Neutrophil (primary cell): ENCODE data around the gene TNK2.

Experiments
- H3K27ac ChIP-seq: fragments of 200-600 bp; sonication (generic); 2 replicates; pipeline ENCODE4 v1.5.1; 2016; ENCODE audit warnings: mild to moderate bottlenecking, moderate library complexity
- H3K27me3 ChIP-seq: fragments of 200-600 bp; sonication (generic); 2 replicates; pipeline ENCODE4 v1.6.0; 2016; ENCODE audit warnings: mild to moderate bottlenecking
- H3K36me3 ChIP-seq: fragments of 200-600 bp; sonication (generic); 2 replicates; pipeline ENCODE4 v1.5.1; 2017
- H3K4me1 ChIP-seq, 2 experiments: fragments of 200-600 bp in 1 of 2; sonication (generic) in 1 of 2; 1 replicate in 1 of 2; 2 replicates in 1 of 2; pipeline versions ENCODE4 v1.5.1 to v1.6.1; 2013 to 2016; ENCODE audit warnings: low read depth in 1 of 2, low read length in 1 of 2, mild to moderate bottlenecking in 1 of 2, moderate library complexity in 1 of 2; ENCODE audit not compliant: control insufficient read depth in 1 of 2, insufficient read depth in 1 of 2
- H3K4me3 ChIP-seq, 2 experiments: fragments of 200-600 bp in 1 of 2; sonication (generic) in 1 of 2; 1 replicate in 1 of 2; 2 replicates in 1 of 2; pipeline ENCODE4 v1.5.1; 2013 to 2016; ENCODE audit warnings: low read depth in 1 of 2, low read length in 1 of 2, mild to moderate bottlenecking in 1 of 2, moderate library complexity in 1 of 2
- H3K9me3 ChIP-seq: fragments of 200-600 bp; sonication (generic); 2 replicates; pipeline ENCODE4 v1.5.1; 2016
- CTCF ChIP-seq: fragments of 200-600 bp; sonication (generic); IDR thresholded peaks from 2 replicates; pipeline ENCODE4 v1.5.1; 2016; ENCODE audit warnings: antibody characterized with exemption

The TNK2 gene

GRCh38 chr3:195897853-195898415 is 10.4 kb downstream of the TNK2 start:
- Histone ChIP-seq H3K4me3 (peak overlapping the region; percentile 7 to 15), H3K27me3 (no peaks in the 10 kb centered on the region), H3K4me1 (peaks cover 82 to 92% of the 10 kb centered on the region in 2 experiments), H3K27ac (peak overlapping the region; percentile 94), H3K9me3 (no peaks in the 10 kb centered on the region), H3K36me3 (no peaks in the 10 kb centered on the region)
- no peak for TF ChIP-seq CTCF

GRCh38 chr3:195897081-195897852 is 11.1 kb downstream of the TNK2 start:
- Histone ChIP-seq H3K9me3 (no peaks in the 10 kb centered on the region), H3K4me3 (peak overlapping the region; percentile 89 to 91), H3K4me1 (peaks cover 76 to 91% of the 10 kb centered on the region in 2 experiments), H3K36me3 (peaks cover 4% of the 10 kb centered on the region), H3K27me3 (no peaks in the 10 kb centered on the region), H3K27ac (peak overlapping the region; percentile 94)
- TF ChIP-seq CTCF: no peak

- no peaks in the 10 kb centered on the region for H3K27me3 ChIP-seq
- H3K36me3 ChIP-seq: peaks cover 11% of the 10 kb centered on the region
- H3K27ac ChIP-seq: peak overlapping the region; percentile 94
- peaks cover 68 to 83% of the 10 kb centered on the region in 2 experiments for H3K4me1 ChIP-seq
- no peak for TF ChIP-seq CTCF
- no peaks in the 10 kb centered on the region for H3K9me3 ChIP-seq
- peak overlapping the region; percentile 89 to 91 for H3K4me3 ChIP-seq
Observed at GRCh38 chr3:195896361-195897080, 11.8 kb downstream of the TNK2 start.

- Histone ChIP-seq H3K36me3 (peaks cover 11% of the 10 kb centered on the region), H3K27me3 (no peaks in the 10 kb centered on the region), H3K4me1 (peaks cover 62 to 77% of the 10 kb centered on the region in 2 experiments), H3K4me3 (peak overlapping the region; percentile 89 to 91), H3K27ac (peak overlapping the region; percentile 94), H3K9me3 (no peaks in the 10 kb centered on the region)
- TF ChIP-seq CTCF: peak; percentile 54
Observed at GRCh38 chr3:195895861-195896360, 12.4 kb downstream of the TNK2 start.

GRCh38 chr3:195895078-195895860 is 13.1 kb downstream of the TNK2 start:
- Histone ChIP-seq H3K4me3 (peak overlapping the region; percentile 89 to 91), H3K36me3 (peaks cover 11% of the 10 kb centered on the region), H3K27me3 (no peaks in the 10 kb centered on the region), H3K4me1 (peaks cover 56 to 71% of the 10 kb centered on the region in 2 experiments), H3K27ac (peak overlapping the region; percentile 94), H3K9me3 (no peaks in the 10 kb centered on the region)
- no peak for TF ChIP-seq CTCF
